ENCODE measurements around the gene EPSTI1.

Gene EPSTI1

GRCh38 chr13:42852136-42852535 is 139.9 kb downstream of the EPSTI1 start:
- DNase-seq (ENCODE audit: low read depth in 2 of 2, low spot score in 1 of 2): no peak

GRCh38 chr13:42849200-42849599 is 142.8 kb downstream of the EPSTI1 start:
- no peak for DNase-seq (ENCODE audit: low read depth in 2 of 2, low spot score in 1 of 2)

DNA sequence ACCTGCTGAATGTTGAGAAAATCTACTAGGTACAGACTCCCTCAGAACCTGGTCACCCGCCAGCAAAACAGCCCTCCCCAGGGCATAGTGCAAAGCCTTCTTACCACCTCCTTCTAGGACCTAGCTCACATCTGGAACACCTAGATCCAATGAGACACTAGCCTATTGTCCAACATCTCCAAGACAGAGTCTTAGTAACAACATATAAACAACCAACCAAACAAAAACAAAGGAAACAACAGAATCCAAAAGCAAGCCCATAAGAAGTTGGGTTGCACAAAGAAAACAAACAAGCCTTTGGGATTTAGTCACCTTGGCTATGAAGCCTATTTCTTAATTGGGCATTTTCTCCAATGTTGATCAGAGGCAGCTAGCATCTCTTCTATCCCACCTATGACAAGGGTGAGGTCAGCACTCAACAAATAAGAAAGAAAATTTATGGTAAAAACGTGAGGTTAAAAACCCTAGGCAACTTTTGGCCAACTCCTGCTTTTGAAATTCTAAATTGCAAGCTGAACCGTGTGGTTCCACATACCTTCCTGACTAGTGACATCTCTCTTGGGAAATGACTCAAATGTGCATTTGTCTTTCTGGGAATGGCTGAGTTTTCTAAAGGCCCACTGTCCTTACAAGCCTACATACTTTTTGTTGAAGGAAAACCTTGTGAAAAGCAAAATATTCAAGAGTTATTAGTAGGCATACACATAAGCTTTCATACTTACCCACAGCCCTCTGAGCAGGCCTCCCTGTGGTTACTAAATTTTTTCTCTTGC is 144.0 kb downstream of the EPSTI1 start:
- DNase-seq (ENCODE audit: low read depth in 2 of 2, low spot score in 1 of 2): no peak

DNA sequence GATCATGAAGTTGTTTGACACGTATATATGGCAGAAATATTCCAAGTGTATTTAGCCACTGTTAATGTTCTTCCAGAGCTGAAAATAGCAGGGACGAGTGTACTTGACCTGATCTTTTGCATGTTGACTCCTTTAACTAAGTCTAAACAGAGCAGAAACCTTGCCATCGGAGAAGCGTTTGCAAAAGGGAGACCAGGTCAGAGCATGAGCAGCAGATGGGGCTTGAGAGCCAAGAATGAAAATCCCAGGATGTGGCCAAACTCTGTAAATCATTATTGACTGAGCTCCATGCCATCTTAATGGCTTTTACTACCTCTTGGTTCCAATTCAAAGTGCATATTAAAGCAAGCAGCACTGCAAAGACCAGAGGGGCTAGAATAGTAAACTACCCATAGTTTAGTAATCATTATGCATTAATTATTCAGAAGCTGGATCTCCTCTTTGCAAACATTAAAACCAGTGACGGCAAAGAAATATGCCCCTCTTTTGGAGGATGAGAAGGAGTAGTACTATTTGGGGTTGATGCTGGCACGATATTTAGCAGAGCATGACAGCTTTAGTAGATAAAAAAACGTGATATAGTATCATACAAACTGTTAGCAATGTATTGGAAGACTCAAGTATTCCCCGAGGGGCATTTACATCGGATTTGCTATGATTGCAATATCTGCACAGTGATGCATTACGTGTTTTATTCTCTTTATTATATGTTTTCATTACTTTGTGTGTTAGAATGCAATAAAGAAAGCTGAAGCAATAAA is 154.9 kb downstream of the EPSTI1 start:
- DNase-seq (ENCODE audit: low read depth in 2 of 2, low spot score in 1 of 2): no peak
